Activated gamma-delta T cell treated with anti-CD3 and anti-CD28 coated beads, Interleukin-2, amount 50 U/mL, for 16 hours (primary cell): Measurements from ENCODE around the gene APOH.
"Not testable (repeated sequence)": the region's sequence is repeated elsewhere in the genome, so short reads cannot be mapped to it uniquely, and the experiment has no call there.

Source experiments
- DNase-seq: peaks from one replicate; pipeline ENCODE4 v3.0.0-alpha.2; 2020; ENCODE audit warnings: low read depth

The APOH gene, protein sequence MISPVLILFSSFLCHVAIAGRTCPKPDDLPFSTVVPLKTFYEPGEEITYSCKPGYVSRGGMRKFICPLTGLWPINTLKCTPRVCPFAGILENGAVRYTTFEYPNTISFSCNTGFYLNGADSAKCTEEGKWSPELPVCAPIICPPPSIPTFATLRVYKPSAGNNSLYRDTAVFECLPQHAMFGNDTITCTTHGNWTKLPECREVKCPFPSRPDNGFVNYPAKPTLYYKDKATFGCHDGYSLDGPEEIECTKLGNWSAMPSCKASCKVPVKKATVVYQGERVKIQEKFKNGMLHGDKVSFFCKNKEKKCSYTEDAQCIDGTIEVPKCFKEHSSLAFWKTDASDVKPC

DNA sequence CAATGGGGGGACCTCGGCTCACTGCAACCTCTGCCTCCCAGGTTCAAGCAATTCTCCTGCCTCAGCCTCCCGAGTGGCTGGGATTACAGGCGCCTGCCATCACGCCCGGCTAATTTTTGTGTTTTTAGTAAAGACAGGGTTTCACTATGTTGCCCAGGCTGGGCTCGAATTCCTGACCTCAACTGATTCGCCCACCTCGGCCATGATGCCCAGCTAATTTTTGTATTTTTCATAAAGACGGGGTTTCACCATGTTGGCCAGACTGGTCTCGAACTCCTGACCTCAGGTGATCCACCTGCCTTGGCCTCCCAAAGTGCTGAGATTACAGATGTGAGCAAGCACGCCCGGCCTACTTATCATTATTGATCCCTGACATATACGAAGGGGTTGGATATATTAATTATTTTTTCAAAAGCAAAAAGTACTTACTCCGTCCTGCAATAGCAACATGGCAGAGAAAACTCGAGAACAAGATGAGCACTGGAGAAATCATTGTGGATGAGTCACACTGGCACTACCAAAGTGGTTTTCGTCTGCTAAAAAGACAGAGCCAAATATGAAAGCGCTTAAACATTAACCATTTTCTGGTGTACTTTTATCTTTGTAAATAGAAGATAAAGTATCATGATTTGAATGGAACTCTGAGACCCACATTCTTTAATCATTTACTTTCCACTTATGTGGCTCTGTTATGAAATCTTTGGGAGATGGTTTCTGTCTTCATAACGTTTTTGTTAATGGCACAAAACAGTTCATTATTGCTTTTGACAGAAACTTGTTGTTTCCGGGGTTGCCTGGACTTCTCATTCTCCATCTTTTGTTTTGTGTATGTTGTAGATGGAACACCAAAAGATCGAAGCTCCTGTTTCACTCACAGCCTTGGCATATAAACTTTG is at the start of gene APOH:
TSS of gene APOH (minus strand) at position 529 of the 896 bp plus-strand sequence. CDS start at position 493, 36 bp downstream.
- no peak for DNase-seq

- no peak for DNase-seq
These were observed 48.0 kb upstream of the APOH start for GRCh38 chr17:66277191-66277590.

GRCh38 chr17:66276328-66276937 is 47.2 kb upstream of the APOH start:
- DNase-seq: no peak

DNA sequence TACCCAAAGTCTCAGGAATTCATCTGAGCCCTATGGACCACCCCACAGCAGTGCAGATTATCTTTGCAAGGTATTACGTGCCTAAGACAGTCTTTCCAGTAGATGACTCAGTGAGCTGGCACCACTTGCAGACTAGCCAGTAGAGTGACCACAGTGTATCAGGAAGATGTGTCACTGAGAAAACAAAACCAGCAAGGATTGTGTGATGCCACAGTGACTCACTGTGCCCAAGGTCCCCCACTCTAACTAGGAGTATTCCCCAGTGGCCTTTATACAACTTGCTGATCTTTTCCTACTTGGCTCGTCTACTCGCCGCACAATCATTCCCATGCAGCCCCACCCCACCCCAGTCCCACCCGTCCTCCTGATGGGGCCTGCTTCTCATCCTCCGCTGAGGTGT is 46.4 kb upstream of the APOH start:
- no peak for DNase-seq

GRCh38 chr17:66273586-66273848 is 44.3 kb upstream of the APOH start:
- DNase-seq: no peak

- DNase-seq: no peak
These were observed 43.8 kb upstream of the APOH start for GRCh38 chr17:66272811-66273585.

GRCh38 chr17:66271512-66271911 is 42.3 kb upstream of the APOH start:
- DNase-seq: no peak

GRCh38 chr17:66270106-66270505 is 40.9 kb upstream of the APOH start:
- no peak for DNase-seq

- no peak for DNase-seq
These were observed 39.2 kb upstream of the APOH start for GRCh38 chr17:66268247-66268927.

GRCh38 chr17:66264696-66265095 is 35.5 kb upstream of the APOH start:
- DNase-seq: no peak

- no peak for DNase-seq
These were observed 33.6 kb upstream of the APOH start for GRCh38 chr17:66262767-66263166.

GRCh38 chr17:66260688-66261087 is 31.5 kb upstream of the APOH start:
- DNase-seq: no peak

DNA sequence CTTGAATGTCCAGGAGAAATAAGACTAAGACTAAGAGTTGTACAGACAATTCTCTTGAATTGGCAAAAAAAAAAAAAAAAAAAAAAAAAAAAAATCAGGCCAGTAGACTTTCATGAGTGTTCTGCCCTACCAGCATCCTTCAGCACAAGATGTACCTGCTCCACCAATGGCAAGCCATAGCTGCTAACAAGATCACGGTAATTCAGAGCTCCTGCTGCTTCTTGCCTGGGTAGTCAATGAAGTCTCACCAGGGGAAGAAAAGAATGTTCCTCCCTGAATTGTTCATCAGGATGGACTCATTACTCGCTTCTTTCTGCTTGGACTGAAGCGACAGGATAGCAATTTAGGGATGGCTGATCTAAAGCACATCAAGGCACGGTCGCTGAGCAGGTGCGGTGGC is 31.1 kb upstream of the APOH start:
- DNase-seq: no peak

GRCh38 chr17:66255527-66255971 is 26.3 kb upstream of the APOH start:
- no peak for DNase-seq

- no peak for DNase-seq
These were observed 25.9 kb upstream of the APOH start for GRCh38 chr17:66255112-66255511.

- not testable (repeated sequence) for DNase-seq
These were observed 24.2 kb upstream of the APOH start for GRCh38 chr17:66253458-66253857.

DNA sequence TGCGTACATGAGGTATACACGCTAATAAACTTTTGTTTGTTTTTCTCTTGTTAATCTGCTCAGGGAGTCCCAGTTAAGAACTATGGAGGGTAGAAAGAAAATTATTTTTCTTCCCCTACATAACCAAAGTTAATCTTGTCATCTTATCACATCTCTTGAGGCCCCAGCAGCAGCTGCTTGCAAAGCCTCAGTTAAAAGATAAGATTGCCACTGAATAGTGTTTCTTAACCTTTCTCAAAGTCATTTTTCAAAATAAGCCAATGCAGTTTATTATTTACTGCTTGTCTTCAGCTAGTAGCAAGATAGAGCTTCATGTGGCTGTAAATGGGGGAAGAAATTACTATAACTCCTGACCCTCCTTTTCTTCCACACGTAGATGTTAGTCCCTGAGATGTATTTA is 21.5 kb upstream of the APOH start:
- no peak for DNase-seq

GRCh38 chr17:66248285-66248684 is 19.1 kb upstream of the APOH start:
- no peak for DNase-seq

DNA sequence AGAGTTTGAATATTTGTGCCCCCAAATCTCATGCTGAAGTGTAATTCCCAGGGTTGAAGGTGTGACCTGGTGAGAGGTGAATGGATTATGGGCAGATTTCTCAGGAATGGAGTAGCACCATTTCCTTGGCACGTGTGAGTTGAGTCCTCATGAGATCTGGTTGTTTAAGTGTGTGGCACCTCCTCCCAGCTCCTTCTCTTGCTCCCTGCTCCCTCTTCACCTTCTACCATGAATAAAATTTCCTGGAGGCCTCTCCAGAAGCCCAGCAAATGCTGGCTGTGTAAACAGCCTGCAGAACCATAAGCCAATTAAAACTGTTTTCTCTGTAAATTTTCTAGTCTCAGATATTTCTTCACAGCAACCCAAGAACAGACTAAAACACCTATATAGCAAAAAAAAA is 12.6 kb upstream of the APOH start:
- no peak for DNase-seq

- DNase-seq: no peak
These were observed 11.4 kb upstream of the APOH start for GRCh38 chr17:66240630-66241029.

- DNase-seq: no peak
These were observed 10.8 kb upstream of the APOH start for GRCh38 chr17:66240013-66240412.
